GM12891 (cell line): ENCODE data around the gene F9.

Experiments
- POLR2A ChIP-seq: IDR thresholded peaks from 2 replicates; pipeline ENCODE4 v1.6.1; 2011; ENCODE audit warnings: low read depth, low read length, control low read depth
- POLR2AphosphoS5 ChIP-seq: IDR thresholded peaks from 2 replicates; pipeline ENCODE4 v1.6.1; 2011; ENCODE audit warnings: low read depth, low read length, control low read depth
- POU2F2 ChIP-seq: IDR thresholded peaks from 2 replicates; pipeline ENCODE4 v1.6.1; 2011; ENCODE audit warnings: low read depth, mild to moderate bottlenecking, control low read depth, low read length, moderate library complexity
- SPI1 ChIP-seq: IDR thresholded peaks from 2 replicates; pipeline ENCODE4 v1.6.1; 2011; ENCODE audit warnings: low read depth, low read length, control low read depth
- TAF1 ChIP-seq: IDR thresholded peaks from 2 replicates; pipeline ENCODE4 v1.6.1; 2011; ENCODE audit warnings: low read depth, low read length, control low read depth

DNA sequence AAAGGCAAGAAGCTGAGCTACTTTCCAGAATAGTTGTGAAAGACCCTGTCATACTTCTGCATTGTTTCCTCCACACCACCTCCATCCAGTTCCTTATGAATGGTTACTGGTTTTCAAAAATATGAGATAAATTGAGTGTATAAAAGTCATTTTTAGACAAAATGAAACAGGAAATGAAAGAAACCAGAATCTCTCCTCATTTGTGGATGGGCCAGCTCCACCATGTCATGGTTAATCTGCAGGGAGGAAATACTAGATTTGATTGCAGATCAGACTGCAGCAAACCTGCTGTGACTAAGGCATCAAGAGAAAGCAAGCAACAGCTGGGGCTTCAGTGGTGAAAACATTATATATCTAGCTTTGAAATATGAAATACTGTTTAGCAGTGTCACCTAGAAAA lies 23.8 kb downstream of the F9 start:
- TF ChIP-seq POLR2A, result no peak
- TF ChIP-seq POLR2AphosphoS5, result no peak
- 0 out of 2 replicates have a peak, but pooled peaks have one; percentile 10 for TF ChIP-seq SPI1
- no peak for TF ChIP-seq TAF1
- no peak for TF ChIP-seq POU2F2
